ENCODE measurements around the gene APPL2.

The APPL2 gene

GRCh38 chr12:105270671-105271255 lies 34.8 kb upstream of the APPL2 start:
- Histone ChIP-seq H3K27ac (ENCODE audit: low read depth, low read length) (no peak overlapping the region), H3K4me1 (ENCODE audit: control insufficient read depth, low read length) (no peaks in the 10 kb centered on the region), H3K4me3 (ENCODE audit: low read length) (no peak overlapping the region), H3F3A (ENCODE audit: control insufficient read depth, insufficient read depth) (no peaks in the 10 kb centered on the region), H3K79me2 (ENCODE audit: control insufficient read depth, low read length) (no peaks in the 10 kb centered on the region), H3K9me3 (ENCODE audit: control insufficient read depth, insufficient read depth, low read length) (no peaks in the 10 kb centered on the region), H4K20me1 (ENCODE audit: control insufficient read depth, insufficient read depth, low read depth, low read length) (no peaks in the 10 kb centered on the region), H3K4me2 (ENCODE audit: low read length) (no peak overlapping the region), H3K27me3 (ENCODE audit: control insufficient read depth, low read length) (no peaks in the 10 kb centered on the region), H3K36me3 (ENCODE audit: control insufficient read depth, low read length) (no peaks in the 10 kb centered on the region), H3K9me2 (replicated peaks; ENCODE audit: control insufficient read depth, low read length) (no peaks in the 10 kb centered on the region)
- TF ChIP-seq CTCF (IDR thresholded peaks at IDR 0.05; ENCODE audit: low read depth, low read length, poor library complexity, severe bottlenecking): no peak
- TF ChIP-seq EZH2phosphoT487 (IDR thresholded peaks at IDR 0.05; ENCODE audit: borderline replicate concordance, low read length): no peak

GRCh38 chr12:105267711-105268110 lies 31.7 kb upstream of the APPL2 start:
- Histone ChIP-seq H3K4me2 (ENCODE audit: low read length) (no peak overlapping the region), H3K27ac (ENCODE audit: low read depth, low read length) (no peak overlapping the region), H4K20me1 (ENCODE audit: control insufficient read depth, insufficient read depth, low read depth, low read length) (no peaks in the 10 kb centered on the region), H3K36me3 (ENCODE audit: control insufficient read depth, low read length) (no peaks in the 10 kb centered on the region), H3F3A (ENCODE audit: control insufficient read depth, insufficient read depth) (no peaks in the 10 kb centered on the region), H3K9me2 (replicated peaks; ENCODE audit: control insufficient read depth, low read length) (no peaks in the 10 kb centered on the region), H3K4me1 (ENCODE audit: control insufficient read depth, low read length) (no peaks in the 10 kb centered on the region), H3K4me3 (ENCODE audit: low read length) (no peak overlapping the region), H3K27me3 (ENCODE audit: control insufficient read depth, low read length) (no peaks in the 10 kb centered on the region), H3K79me2 (ENCODE audit: control insufficient read depth, low read length) (no peaks in the 10 kb centered on the region), H3K9me3 (ENCODE audit: control insufficient read depth, insufficient read depth, low read length) (no peaks in the 10 kb centered on the region)
- TF ChIP-seq EZH2phosphoT487 (IDR thresholded peaks at IDR 0.05; ENCODE audit: borderline replicate concordance, low read length) (no peak), CTCF (IDR thresholded peaks at IDR 0.05; ENCODE audit: low read depth, low read length, poor library complexity, severe bottlenecking) (no peak)

GRCh38 chr12:105264771-105265170 lies 28.8 kb upstream of the APPL2 start:
- Histone ChIP-seq H3K4me2 (ENCODE audit: low read length) (no peak overlapping the region), H3K4me1 (ENCODE audit: control insufficient read depth, low read length) (peaks cover 24% of the 10 kb centered on the region), H4K20me1 (ENCODE audit: control insufficient read depth, insufficient read depth, low read depth, low read length) (no peaks in the 10 kb centered on the region), H3K27ac (ENCODE audit: low read depth, low read length) (no peak overlapping the region), H3K4me3 (ENCODE audit: low read length) (no peak overlapping the region), H3K79me2 (ENCODE audit: control insufficient read depth, low read length) (no peaks in the 10 kb centered on the region), H3K9me3 (ENCODE audit: control insufficient read depth, insufficient read depth, low read length) (no peaks in the 10 kb centered on the region), H3K27me3 (ENCODE audit: control insufficient read depth, low read length) (no peaks in the 10 kb centered on the region), H3K36me3 (ENCODE audit: control insufficient read depth, low read length) (no peaks in the 10 kb centered on the region), H3K9me2 (replicated peaks; ENCODE audit: control insufficient read depth, low read length) (no peaks in the 10 kb centered on the region), H3F3A (ENCODE audit: control insufficient read depth, insufficient read depth) (no peaks in the 10 kb centered on the region)
- no peak for TF ChIP-seq CTCF (IDR thresholded peaks at IDR 0.05; ENCODE audit: low read depth, low read length, poor library complexity, severe bottlenecking)
- no peak for TF ChIP-seq EZH2phosphoT487 (IDR thresholded peaks at IDR 0.05; ENCODE audit: borderline replicate concordance, low read length)

Data from DOHH2 (cell line).